Glutamatergic neuron (in vitro differentiated cells): ENCODE data around the gene CCDC74B. TPM values are rescaled to one million over a fixed set of nuclear protein-coding genes. Genes with fewer than 3 reads are reported as not detected.
"Not testable (repeated sequence)": the region's sequence is repeated elsewhere in the genome, so short reads cannot be mapped to it uniquely, and the experiment has no call there.

ENCODE experiments used
- DNase-seq: peaks from one replicate; pipeline ENCODE4 v3.0.0; 2022
- H3K27ac Mint-ChIP-seq: one replicate; pipeline ENCODE4 v1.8.0; 2020; ENCODE audit warnings: mild to moderate bottlenecking, mixed read lengths, inconsistent platforms; ENCODE audit not compliant: unreplicated experiment
- H3K27me3 Mint-ChIP-seq: one replicate; pipeline ENCODE4 v1.8.0; 2020; ENCODE audit warnings: mild to moderate bottlenecking, moderate library complexity, mixed read lengths, inconsistent platforms; ENCODE audit not compliant: unreplicated experiment
- H3K36me3 Mint-ChIP-seq: one replicate; pipeline ENCODE4 v1.8.0; 2020; ENCODE audit warnings: mild to moderate bottlenecking, mixed read lengths, inconsistent platforms; ENCODE audit not compliant: unreplicated experiment
- H3K4me1 Mint-ChIP-seq: one replicate; pipeline ENCODE4 v1.8.0; 2020; ENCODE audit warnings: mild to moderate bottlenecking, low read depth, mixed read lengths, inconsistent platforms; ENCODE audit not compliant: unreplicated experiment
- H3K4me3 Mint-ChIP-seq: one replicate; pipeline ENCODE4 v1.8.0; 2020; ENCODE audit warnings: mild to moderate bottlenecking, mixed read lengths, inconsistent platforms; ENCODE audit not compliant: unreplicated experiment
- H3K9me3 Mint-ChIP-seq: one replicate; pipeline ENCODE4 v1.8.0; 2020; ENCODE audit warnings: mild to moderate bottlenecking, moderate library complexity, mixed read lengths, inconsistent platforms; ENCODE audit not compliant: unreplicated experiment
- total RNA-seq: library from RNA; stranded (reverse); fragmentation: NEBNext Ultra II Directional; extraction: Animal tissue kit (Norgen Biotek cat#: 25700); gene quantifications from one replicate; pipeline ENCODE4 v1.2.1, GENCODE V29; 2021; ENCODE audit not compliant: unreplicated experiment
- TF ChIP-seq, protein P1 (sequence below): fragments of 200-600 bp; sonication (generic); IDR thresholded peaks from one replicate; pipeline ENCODE4 v1.5.0; 2021; ENCODE audit not compliant: partially characterized antibody, unreplicated experiment

The CCDC74B gene
- total RNA-seq, 1 donor from 2014 or later: 0.29 TPM

GRCh38 chr2:130158631-130159030 lies 13.7 kb upstream of the CCDC74B start:
- TF ChIP-seq, protein P1, sequence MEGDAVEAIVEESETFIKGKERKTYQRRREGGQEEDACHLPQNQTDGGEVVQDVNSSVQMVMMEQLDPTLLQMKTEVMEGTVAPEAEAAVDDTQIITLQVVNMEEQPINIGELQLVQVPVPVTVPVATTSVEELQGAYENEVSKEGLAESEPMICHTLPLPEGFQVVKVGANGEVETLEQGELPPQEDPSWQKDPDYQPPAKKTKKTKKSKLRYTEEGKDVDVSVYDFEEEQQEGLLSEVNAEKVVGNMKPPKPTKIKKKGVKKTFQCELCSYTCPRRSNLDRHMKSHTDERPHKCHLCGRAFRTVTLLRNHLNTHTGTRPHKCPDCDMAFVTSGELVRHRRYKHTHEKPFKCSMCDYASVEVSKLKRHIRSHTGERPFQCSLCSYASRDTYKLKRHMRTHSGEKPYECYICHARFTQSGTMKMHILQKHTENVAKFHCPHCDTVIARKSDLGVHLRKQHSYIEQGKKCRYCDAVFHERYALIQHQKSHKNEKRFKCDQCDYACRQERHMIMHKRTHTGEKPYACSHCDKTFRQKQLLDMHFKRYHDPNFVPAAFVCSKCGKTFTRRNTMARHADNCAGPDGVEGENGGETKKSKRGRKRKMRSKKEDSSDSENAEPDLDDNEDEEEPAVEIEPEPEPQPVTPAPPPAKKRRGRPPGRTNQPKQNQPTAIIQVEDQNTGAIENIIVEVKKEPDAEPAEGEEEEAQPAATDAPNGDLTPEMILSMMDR: no peak
- Mint-ChIP-seq H3K27ac (no peak overlapping the region), H3K9me3 (peaks cover 4% of the 10 kb centered on the region), H3K27me3 (peaks cover 2% of the 10 kb centered on the region), H3K36me3 (no peaks in the 10 kb centered on the region), H3K4me1 (no peaks in the 10 kb centered on the region), H3K4me3 (no peak overlapping the region)
- DNase-seq: no peak

DNA sequence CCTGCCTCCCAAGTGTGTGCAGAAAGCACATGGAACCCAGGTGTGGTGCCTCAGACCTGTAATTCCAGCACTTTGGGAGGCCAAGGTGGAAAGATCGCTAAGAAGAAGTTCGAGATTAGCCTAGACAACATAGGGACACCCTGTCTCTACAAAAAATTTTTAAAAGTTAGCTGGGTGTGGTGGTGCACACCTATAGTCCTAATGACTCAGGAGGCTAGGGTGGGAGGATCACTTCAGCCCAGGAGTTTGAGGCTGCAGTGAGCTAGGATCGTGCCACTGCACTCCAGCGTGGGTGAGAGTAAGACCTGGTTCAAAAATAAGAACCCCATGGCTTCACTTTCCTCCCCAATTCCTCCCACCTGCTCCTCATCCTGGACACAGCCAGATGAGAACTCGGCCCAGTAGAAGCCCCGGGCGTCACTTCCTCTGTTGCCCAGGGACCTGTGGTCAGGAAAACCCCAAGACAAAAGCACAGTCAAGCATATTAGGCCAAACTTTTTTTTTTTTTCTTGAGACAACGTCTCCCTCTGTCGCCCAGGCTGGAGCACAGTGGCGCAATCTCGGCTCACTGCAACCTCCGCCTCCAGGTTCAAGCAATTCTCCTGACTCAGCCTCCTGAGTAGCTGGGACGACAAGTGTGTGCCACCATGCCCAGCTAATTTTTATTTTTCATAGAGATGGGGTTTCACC lies 13.1 kb upstream of the CCDC74B start:
- H3K4me3 Mint-ChIP-seq, H3K4me1 Mint-ChIP-seq, DNase-seq, H3K27ac Mint-ChIP-seq, H3K36me3 Mint-ChIP-seq, H3K9me3 Mint-ChIP-seq, H3K27me3 Mint-ChIP-seq: not testable (repeated sequence)

DNA sequence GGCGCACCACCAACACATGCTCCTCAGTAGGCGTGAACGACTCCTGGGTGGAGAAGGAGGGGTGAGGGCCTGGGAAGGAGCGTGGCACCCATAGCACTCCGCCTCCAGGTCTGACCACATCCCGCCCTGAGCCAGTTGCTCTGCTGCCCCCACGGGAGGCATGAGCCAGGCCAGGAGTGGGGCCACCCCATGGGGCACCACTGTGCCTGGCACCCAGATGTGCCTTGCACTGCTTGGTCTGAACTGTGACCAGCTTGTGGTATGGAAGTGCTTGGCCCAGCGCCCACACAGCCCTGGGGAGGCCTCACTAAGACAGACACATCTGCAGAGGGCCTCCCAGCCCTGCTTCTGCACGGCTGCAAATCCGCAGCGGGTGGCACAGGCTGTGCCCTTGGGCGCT lies 12.4 kb upstream of the CCDC74B start:
- H3K4me1 Mint-ChIP-seq, H3K4me3 Mint-ChIP-seq, H3K9me3 Mint-ChIP-seq, H3K27me3 Mint-ChIP-seq, H3K36me3 Mint-ChIP-seq, H3K27ac Mint-ChIP-seq, DNase-seq: not testable (repeated sequence)

DNA sequence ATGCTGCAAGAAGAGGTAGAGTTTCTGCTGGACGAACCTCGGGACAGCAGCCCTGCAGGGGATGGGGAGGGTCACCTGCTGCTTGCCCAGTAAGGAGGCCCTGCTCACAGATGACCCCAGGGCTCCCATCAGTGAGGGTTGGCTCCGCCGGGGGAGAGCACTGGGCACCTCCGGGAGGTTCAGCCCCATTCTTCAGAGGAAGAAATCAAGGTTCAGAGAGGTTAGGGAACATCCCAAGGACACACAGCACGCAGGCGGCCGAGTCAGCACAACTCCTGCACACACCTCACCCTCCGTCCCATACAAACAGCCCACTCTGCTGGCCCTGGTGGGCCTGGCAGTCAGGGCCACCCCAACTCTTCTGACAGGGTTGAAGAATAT lies 11.7 kb upstream of the CCDC74B start:
- DNase-seq: no peak
- no peak overlapping the region for H3K4me3 Mint-ChIP-seq
- H3K4me1 Mint-ChIP-seq: no peaks in the 10 kb centered on the region
- no peak overlapping the region for H3K27ac Mint-ChIP-seq
- TF ChIP-seq, protein P1: no peak
- peaks cover 2% of the 10 kb centered on the region for H3K27me3 Mint-ChIP-seq
- H3K36me3 Mint-ChIP-seq: no peaks in the 10 kb centered on the region
- H3K9me3 Mint-ChIP-seq: peaks cover 4% of the 10 kb centered on the region

GRCh38 chr2:130155956-130156623 lies 11.2 kb upstream of the CCDC74B start:
- H3K9me3 Mint-ChIP-seq, H3K4me3 Mint-ChIP-seq, H3K36me3 Mint-ChIP-seq, H3K27me3 Mint-ChIP-seq, H3K27ac Mint-ChIP-seq, H3K4me1 Mint-ChIP-seq: not testable (repeated sequence)
- TF ChIP-seq, protein P1: peak; percentile 38
- DNase-seq: peak; percentile 44
